Type B pancreatic cell (in vitro differentiated cells): Measurements from ENCODE around the gene CD52. TPM values are rescaled to one million over a fixed set of nuclear protein-coding genes. Genes with fewer than 3 reads are reported as not detected.

Experiments used
- DNase-seq: peaks from one replicate; pipeline ENCODE4 v3.0.0; 2021; ENCODE audit warnings: mixed read lengths; ENCODE audit not compliant: unreplicated experiment; ENCODE audit errors: extremely low spot score
- H3K27ac Mint-ChIP-seq: 2 replicates; pipeline ENCODE4 v1.8.0; 2021; ENCODE audit warnings: mild to moderate bottlenecking, mixed read lengths
- H3K27me3 Mint-ChIP-seq: 2 replicates; pipeline ENCODE4 v1.8.0; 2021; ENCODE audit warnings: mixed read lengths
- H3K36me3 Mint-ChIP-seq: 2 replicates; pipeline ENCODE4 v1.8.0; 2021; ENCODE audit warnings: mixed read lengths
- H3K4me1 Mint-ChIP-seq: one replicate; pipeline ENCODE4 v1.8.0; 2021; ENCODE audit warnings: mixed read lengths; ENCODE audit not compliant: unreplicated experiment
- H3K4me3 Mint-ChIP-seq: 2 replicates; pipeline ENCODE4 v1.8.0; 2021; ENCODE audit warnings: mild to moderate bottlenecking, mixed read lengths
- H3K9me3 Mint-ChIP-seq: 2 replicates; pipeline ENCODE4 v1.8.0; 2021; ENCODE audit warnings: mixed read lengths
- total RNA-seq: library from RNA; stranded (reverse); gene quantifications from 2 replicates; pipeline ENCODE4 v1.2.1, GENCODE V29; 2021; ENCODE audit warnings: low replicate concordance
- TF ChIP-seq, protein P1 (sequence below): fragments of 200-600 bp; sonication (generic); conservative IDR thresholded peaks from 2 replicates; pipeline ENCODE4 v1.5.0; 2021; ENCODE audit warnings: antibody characterized with exemption, mild to moderate bottlenecking

Gene CD52
- total RNA-seq, 1 donor from 2014 or later, result 0.75 TPM

DNA sequence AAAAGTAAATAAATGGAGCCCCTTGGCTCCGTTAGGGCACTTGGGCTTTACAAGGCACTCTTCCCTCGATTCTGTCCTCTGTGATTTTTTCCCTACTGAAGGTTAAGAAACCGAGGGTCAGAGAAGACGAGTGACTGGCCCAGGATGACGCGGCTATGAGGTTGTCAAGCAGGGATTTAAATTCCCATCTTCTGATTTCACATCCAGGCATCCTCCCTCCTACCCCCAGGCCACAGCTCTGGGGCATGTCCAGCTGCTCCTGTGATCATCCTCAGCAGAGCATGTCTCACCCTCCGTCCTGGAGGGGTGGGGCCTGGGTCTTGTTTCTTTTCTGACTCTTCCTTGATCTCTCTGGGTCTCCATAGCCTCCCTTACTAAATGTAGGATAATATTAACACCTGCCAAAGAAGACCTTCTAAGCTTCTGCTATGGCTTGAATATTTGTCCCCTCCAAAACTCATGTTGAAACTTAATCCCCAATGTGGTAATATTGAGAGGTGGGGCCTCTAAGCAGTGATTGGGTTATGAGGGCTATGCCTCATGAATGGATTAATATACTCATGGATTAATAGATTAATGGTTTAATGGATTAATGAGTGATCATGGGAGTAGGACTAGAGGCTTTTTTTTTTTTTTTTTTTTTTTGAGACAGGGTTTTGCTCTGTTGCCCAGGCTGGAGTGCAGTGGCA is 31.6 kb downstream of the CD52 start:
- no peak for DNase-seq
- Mint-ChIP-seq H3K36me3 (no peaks in the 10 kb centered on the region), H3K27me3 (no peaks in the 10 kb centered on the region), H3K9me3 (no peaks in the 10 kb centered on the region), H3K4me1 (peaks cover 21% of the 10 kb centered on the region), H3K27ac (peak overlapping the region; percentile 51), H3K4me3 (no peak overlapping the region)
- TF ChIP-seq, protein P1, sequence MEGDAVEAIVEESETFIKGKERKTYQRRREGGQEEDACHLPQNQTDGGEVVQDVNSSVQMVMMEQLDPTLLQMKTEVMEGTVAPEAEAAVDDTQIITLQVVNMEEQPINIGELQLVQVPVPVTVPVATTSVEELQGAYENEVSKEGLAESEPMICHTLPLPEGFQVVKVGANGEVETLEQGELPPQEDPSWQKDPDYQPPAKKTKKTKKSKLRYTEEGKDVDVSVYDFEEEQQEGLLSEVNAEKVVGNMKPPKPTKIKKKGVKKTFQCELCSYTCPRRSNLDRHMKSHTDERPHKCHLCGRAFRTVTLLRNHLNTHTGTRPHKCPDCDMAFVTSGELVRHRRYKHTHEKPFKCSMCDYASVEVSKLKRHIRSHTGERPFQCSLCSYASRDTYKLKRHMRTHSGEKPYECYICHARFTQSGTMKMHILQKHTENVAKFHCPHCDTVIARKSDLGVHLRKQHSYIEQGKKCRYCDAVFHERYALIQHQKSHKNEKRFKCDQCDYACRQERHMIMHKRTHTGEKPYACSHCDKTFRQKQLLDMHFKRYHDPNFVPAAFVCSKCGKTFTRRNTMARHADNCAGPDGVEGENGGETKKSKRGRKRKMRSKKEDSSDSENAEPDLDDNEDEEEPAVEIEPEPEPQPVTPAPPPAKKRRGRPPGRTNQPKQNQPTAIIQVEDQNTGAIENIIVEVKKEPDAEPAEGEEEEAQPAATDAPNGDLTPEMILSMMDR, result no peak

DNA sequence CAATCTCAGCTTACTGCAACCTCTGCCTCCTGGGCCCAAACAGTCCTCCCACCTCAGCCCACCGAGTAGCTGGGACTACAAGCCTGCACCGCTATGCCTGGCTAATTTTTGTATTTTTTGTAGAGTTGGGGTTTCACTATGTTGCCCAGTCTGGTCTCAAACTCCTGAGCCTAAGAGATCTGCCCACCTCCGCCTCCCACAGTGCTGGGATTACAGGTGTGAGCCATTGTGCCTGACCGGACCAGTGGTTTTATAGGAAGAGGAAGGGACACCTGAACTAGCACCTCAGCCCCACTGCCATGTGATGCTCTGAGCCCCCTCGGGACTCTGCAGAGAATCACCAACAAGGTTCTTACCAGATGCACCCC is 32.1 kb downstream of the CD52 start:
- DNase-seq, result no peak
- no peaks in the 10 kb centered on the region for H3K27me3 Mint-ChIP-seq
- H3K4me1 Mint-ChIP-seq, result peaks cover 21% of the 10 kb centered on the region
- TF ChIP-seq, protein P1, result no peak
- H3K36me3 Mint-ChIP-seq, result no peaks in the 10 kb centered on the region
- H3K4me3 Mint-ChIP-seq, result no peak overlapping the region
- H3K9me3 Mint-ChIP-seq, result no peaks in the 10 kb centered on the region
- H3K27ac Mint-ChIP-seq, result peak overlapping the region; percentile 51

DNA sequence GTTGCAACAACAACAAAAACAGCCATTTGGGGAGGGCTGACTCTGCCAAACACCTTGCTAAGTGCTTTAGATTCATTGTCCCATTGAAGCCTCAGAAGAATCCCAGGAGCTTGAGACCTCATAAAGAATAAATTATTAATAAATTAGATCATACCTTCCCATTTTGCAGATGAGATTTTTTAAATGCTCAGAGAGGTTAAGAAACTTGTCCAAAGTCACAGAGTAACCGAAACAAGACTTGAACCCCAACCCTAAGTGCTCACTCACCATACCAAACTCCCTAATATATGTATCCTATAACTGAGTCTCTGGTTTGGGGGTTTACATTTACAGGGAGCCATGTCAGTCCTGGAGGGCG is 32.6 kb downstream of the CD52 start:
- no peak overlapping the region for H3K4me3 Mint-ChIP-seq
- peak overlapping the region; percentile 95 for H3K27ac Mint-ChIP-seq
- H3K9me3 Mint-ChIP-seq, result no peaks in the 10 kb centered on the region
- no peaks in the 10 kb centered on the region for H3K27me3 Mint-ChIP-seq
- no peak for DNase-seq
- TF ChIP-seq, protein P1, result no peak
- H3K4me1 Mint-ChIP-seq, result peaks cover 21% of the 10 kb centered on the region
- H3K36me3 Mint-ChIP-seq, result no peaks in the 10 kb centered on the region

DNA sequence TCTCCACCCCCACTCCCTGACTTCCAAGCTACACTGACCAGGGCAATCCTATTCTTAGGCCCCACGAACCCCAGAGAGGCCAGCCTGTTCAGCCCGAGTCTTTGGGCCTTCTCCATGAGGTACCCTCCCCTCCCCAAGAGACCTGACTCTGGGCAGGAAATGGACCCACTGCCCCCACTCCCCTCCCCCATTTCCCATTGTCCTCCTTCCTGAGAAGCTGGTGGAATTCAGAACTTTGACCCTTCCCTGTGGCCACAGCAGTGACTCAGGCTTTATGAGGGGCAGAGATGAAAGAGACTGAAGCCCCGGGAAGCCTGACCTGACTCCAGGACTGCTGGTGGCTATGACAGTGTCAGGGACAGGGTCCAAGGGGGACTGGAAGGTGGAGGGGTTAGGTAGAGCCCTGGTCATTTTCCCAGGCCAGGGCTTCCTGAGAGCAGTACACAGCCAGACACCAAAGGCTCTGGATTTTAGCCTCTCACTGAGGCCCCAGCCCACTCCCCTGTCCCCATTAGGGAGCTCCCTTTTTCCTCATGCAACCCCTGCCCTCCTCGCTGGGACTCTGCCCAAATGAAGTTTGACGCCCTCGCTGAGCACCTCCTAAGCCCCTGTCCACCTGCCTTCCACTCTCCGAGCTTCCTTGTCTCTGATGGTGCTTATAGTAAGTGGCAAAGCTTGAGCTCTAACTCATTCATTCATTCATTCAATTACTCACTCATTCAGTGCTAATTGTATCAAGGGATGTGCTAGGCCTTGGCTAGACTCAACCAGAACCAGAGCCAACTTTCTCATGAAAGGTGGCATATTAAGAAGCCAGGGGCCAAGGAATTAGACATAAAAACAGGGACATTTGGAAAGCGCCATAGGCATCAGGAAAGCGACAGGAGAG is 33.2 kb downstream of the CD52 start:
- TF ChIP-seq, protein P1, result no peak
- peak overlapping the region; percentile 95 for H3K27ac Mint-ChIP-seq
- H3K4me3 Mint-ChIP-seq, result peak overlapping the region; percentile 80
- peaks cover 21% of the 10 kb centered on the region for H3K4me1 Mint-ChIP-seq
- no peaks in the 10 kb centered on the region for H3K9me3 Mint-ChIP-seq
- H3K36me3 Mint-ChIP-seq, result no peaks in the 10 kb centered on the region
- H3K27me3 Mint-ChIP-seq, result peaks cover 2% of the 10 kb centered on the region
- no peak for DNase-seq

DNA sequence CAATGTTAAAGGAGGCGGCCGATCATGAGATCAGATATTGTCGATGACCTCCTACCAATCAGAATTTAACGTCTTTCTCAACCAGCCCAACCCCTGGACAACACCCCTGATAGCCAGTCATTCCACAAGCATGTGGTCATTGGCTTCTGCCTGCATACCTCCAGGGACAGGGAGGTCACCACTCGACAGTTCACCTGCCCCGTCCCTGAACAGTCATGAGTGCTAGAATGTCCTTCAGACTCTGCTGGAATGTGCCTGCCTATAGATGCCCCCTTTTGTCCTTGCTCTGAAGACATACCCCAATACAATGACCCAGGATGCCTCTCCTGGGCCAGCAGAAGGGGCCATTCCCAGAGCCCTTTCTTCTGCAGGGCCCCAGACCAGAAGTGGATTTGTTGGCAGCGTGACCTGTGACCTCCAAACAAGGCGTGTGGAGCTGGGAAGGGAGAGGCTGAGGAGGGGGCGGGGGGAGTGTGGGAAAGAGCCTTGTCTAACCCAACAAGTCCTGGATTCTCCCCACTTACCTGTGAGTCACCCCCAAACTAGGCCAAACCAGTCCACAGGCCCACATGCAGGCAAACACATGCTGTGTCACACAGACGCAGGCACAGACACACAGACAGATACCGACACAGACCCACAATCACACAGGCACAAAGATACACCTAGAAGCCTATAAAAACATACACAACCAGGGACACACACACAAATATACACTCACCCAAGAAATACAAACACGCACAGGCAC is 34.0 kb downstream of the CD52 start:
- H3K27ac Mint-ChIP-seq, result peak overlapping the region; percentile 95
- H3K4me1 Mint-ChIP-seq, result peaks cover 21% of the 10 kb centered on the region

More for the DNA sequence above, 34.0 kb downstream of the CD52 start:
- TF ChIP-seq, protein P1, result no peak
- Mint-ChIP-seq H3K36me3 (no peaks in the 10 kb centered on the region), H3K9me3 (no peaks in the 10 kb centered on the region), H3K27me3 (peaks cover 3% of the 10 kb centered on the region), H3K4me3 (peak overlapping the region; percentile 80)
- no peak for DNase-seq
